Left ventricle myocardium superior (tissue), 1 donor: ENCODE measurements around the gene KCNA5. TPM values are rescaled to one million over a fixed set of nuclear protein-coding genes. Genes with fewer than 3 reads are reported as not detected.

Source experiments
- ATAC-seq: fragments of 200-7000 bp; cut with Tn5 transposase; one replicate; pipeline ENCODE4 v1.9.1; 2020; ENCODE audit warnings: mild to moderate bottlenecking, moderate library complexity
- DNase-seq: peaks from one replicate; pipeline ENCODE4 v3.0.0-alpha.2; 2020
- intact Hi-C: fragments of 100-400 bp; cut with micrococcal nuclease; formaldehyde crosslinking; loops from one replicate; pipeline ENCODE4 v1.11.0; 2022
- total RNA-seq: library from RNA; stranded (reverse); fragmentation: NEBNext Ultra II Directional; extraction: Animal tissue kit (Norgen Biotek cat#: 25700); gene quantifications from one replicate; pipeline ENCODE4 v1.2.1, GENCODE V29; 2021
- donor health status: DM: no; HTN: yes; CAD: no; lungs with severe emphysema.

The KCNA5 gene
- total RNA-seq, 1 donor from 2014 or later: 2.2 TPM

- intact Hi-C loops: loop anchor here (10.0 kb wide), 1 partner anchor 233 kb away; no protein-coding TSS in a partner anchor
- DNase-seq (no peak), ATAC-seq (no peak)
Measured at GRCh38 chr12:5087831-5088554, 44.3 kb downstream of the KCNA5 start.

- intact Hi-C loops: loop anchor here (10.0 kb wide), 1 partner anchor 234 kb away; no protein-coding TSS in a partner anchor
- DNase-seq (no peak), ATAC-seq (peak; percentile 21)
Measured at GRCh38 chr12:5088586-5089264, 45.0 kb downstream of the KCNA5 start.

- intact Hi-C loops: no loop called here
- DNase-seq: no peak
- no peak for ATAC-seq
Measured at GRCh38 chr12:5094551-5094950, 50.9 kb downstream of the KCNA5 start.

- intact Hi-C loops: no loop called here
- DNase-seq: no peak
- no peak for ATAC-seq
Measured at GRCh38 chr12:5094986-5095385, 51.3 kb downstream of the KCNA5 start.

Other genes with a start within 250 kb of the KCNA5 start
- not detected for gene KCNA1, start 134.0 kb upstream of the KCNA5 start, total RNA-seq